Upper lobe of left lung (tissue), 6 donors: ENCODE measurements around the gene ARPC2. TPM values are rescaled to one million over a fixed set of nuclear protein-coding genes. Genes with fewer than 3 reads are reported as not detected.

Experiments
- ATAC-seq, 2 donors: fragments of 200-7000 bp; cut with Tn5 transposase; one replicate each; pipeline ENCODE4 v1.9.1; 2022; ENCODE audit warnings: mild to moderate bottlenecking in 2 of 2, moderate library complexity in 2 of 2; ENCODE audit not compliant: low FRiP score in 2 of 2
- DNase-seq, 2 donors: peaks; one replicate each; pipeline ENCODE4 v3.0.0-alpha.2; 2019 to 2020
- H3K27ac ChIP-seq, 4 donors: fragments of 200-600 bp; sonication (generic); one replicate each; pipeline ENCODE4 v1.5.1; 2016 to 2019
- H3K27me3 ChIP-seq, 4 donors: fragments of 200-600 bp; sonication (generic); one replicate each; pipeline ENCODE4 v1.5.1; 2017 to 2019
- H3K36me3 ChIP-seq, 4 donors: fragments of 200-600 bp; sonication (generic); one replicate each; pipeline ENCODE4 v1.5.1; 2016 to 2019
- H3K4me1 ChIP-seq, 4 donors: fragments of 200-600 bp; sonication (generic); one replicate each; pipeline ENCODE4 v1.5.1; 2018 to 2019
- H3K4me3 ChIP-seq, 4 donors: fragments of 200-600 bp; sonication (generic); one replicate each; pipeline ENCODE4 v1.5.1; 2017 to 2019; ENCODE audit warnings: mild to moderate bottlenecking in 2 of 4, moderate library complexity in 1 of 4
- H3K9me3 ChIP-seq, 4 donors: fragments of 200-600 bp; sonication (generic); one replicate each; pipeline ENCODE4 v1.5.1; 2018 to 2019
- EP300 ChIP-seq, 4 donors: sonication (generic); formaldehyde crosslinking; IDR thresholded peaks; one replicate each; pipeline ENCODE4 v1.5.1; 2017; ENCODE audit warnings: antibody characterized with exemption in 4 of 4, control low read depth in 2 of 4
- POLR2A ChIP-seq, 4 donors: fragments of 450-650 bp; IDR thresholded peaks; one replicate each; pipeline ENCODE4 v1.5.1; 2016 to 2017; ENCODE audit warnings: antibody characterized with exemption in 4 of 4, mild to moderate bottlenecking in 2 of 4
- POLR2AphosphoS5 ChIP-seq, 2 donors: sonication (generic); formaldehyde crosslinking; IDR thresholded peaks; one replicate each; pipeline ENCODE4 v1.5.1; 2017; ENCODE audit warnings: antibody characterized with exemption in 2 of 2
- WGBS, 2 donors: methylation state at CpG; one replicate each; pipeline ENCODE4 v1.1.5; 2017 to 2018; 5-methylcytosine and 5-hydroxymethylcytosine counted together
- total RNA-seq, 6 donors: library from RNA; depleted of rRNA in 4 of 6; stranded (reverse); fragments of >200 nt in 4 of 6; gene quantifications; one replicate each; pipeline versions ENCODE4 v1.1.0 to v1.2.1, GENCODE V29; 2016 to 2021
- TF ChIP-seq, protein P1 (sequence below), 6 experiments: fragments of 450-650 bp in 4 of 6; fragments of 200-600 bp in 2 of 6; sonication (generic) in 2 of 6; IDR thresholded peaks; one replicate each; pipeline ENCODE4 v1.5.1; 2016 to 2019; ENCODE audit warnings: antibody characterized with exemption in 6 of 6
- donor health status: DM: no; HTN: no; CAD: no; lungs with moderate emphysema.
- donor health status: DM: no; HTN: yes; CAD: no; lungs with severe emphysema.

ARPC2 gene
- total RNA-seq, 6 donors from 2014 or later: 233 to 440 (median 357) TPM

DNA sequence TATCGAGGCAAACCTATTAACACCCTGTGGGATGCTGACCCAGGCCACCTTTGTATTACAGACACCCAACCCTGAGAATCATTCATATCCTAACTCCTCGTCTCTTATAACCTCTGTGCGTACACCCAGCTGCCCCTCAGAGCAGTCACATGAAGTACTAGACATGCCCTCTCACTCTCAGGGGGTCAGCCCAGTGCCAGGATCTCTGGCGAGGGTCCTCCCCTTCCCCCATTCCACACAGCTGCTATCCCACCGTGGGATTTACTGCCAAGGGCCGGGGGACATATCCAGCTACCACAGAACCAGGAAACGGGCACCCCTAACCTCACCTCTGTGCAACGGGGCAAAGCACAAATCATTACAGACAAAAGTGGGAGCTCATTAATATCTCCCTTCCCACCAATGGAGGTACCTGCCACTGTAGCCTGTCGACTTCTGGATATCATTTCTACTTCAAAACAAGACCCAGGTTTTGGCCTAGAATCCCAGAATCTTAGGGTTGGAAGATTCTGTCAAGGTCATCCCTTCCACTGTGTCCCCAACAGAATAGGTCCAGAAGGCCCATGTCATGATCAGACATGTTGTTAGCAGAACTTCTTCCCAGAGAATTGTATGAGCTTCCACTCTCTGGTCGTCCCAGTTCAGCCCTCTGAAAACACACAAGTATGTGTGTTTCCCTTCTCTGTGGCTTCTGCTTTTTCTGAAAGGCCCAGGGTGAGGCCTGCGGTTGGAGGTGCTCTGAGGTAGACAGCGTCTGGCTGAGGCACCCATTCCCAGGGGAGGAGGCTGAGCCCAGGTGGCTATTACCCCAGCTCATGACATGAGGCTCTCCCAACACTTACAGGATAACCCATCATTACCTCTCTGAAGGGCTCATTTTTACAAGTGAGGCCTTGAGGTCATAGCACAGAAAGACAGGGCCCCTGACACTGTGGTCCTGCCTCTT, 73.6 kb downstream of the ARPC2 start:
- peak overlapping the region; percentile 80 to 97 (median 88) for H3K4me3 ChIP-seq
- no peak for ATAC-seq
- no peaks in the 10 kb centered on the region for H3K36me3 ChIP-seq
- peaks cover 73 to 94% (median 88%) of the 10 kb centered on the region in 4 donors for H3K4me1 ChIP-seq
- 34 to 39% methylated on average over 9 to 12 of the region's 12 CpGs for WGBS, 2 donors
- no peaks in the 10 kb centered on the region for H3K9me3 ChIP-seq
- peak overlapping the region; percentile 97 to 100 (median 99) for H3K27ac ChIP-seq
- peak in 1 of 4 donors; percentile 8 for TF ChIP-seq POLR2A (IDR thresholded peaks at IDR 0.05)
- TF ChIP-seq EP300 (IDR thresholded peaks at IDR 0.05): no peak
- H3K27me3 ChIP-seq: no peaks in the 10 kb centered on the region
- peak in 1 of 2 donors; percentile 58 for DNase-seq

DNA sequence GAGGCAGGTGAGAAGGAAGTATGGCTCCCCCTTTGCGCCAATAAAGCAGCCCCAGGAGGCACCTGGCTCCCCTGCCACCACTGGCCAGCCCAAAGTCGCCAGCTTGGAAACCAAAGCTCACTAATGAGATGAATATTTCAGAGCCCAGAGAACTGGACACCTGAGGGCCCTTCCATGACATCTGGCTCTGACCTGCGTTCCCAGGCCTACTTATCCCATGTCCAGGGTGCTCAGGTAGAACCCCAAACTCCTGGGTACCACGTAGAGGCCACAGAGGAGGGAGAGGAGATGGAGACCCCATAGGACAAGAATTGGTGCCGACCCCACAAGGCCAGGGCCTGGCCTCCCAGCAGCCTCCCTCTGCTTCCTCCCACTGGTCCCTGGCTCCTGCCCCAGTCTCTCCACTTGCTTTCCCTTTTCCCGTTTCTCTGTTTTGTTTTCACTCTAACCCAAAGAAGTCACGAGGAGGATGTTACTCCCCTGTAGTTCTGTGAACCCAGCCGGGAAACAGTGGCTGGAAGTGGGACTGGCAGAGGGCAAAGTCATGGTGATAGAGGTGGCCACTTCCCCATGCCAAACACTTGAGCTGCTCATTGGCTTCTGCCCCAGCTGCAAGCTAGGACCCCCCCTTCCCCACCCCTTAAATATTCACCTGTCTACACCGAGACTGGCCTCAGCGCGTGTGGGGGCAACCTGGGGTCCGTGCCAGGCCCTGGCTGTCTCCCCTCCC, 74.5 kb downstream of the ARPC2 start:
- WGBS, 2 donors: 14 to 21% methylated on average over 9 to 12 of the region's 12 CpGs
- H3K36me3 ChIP-seq: no peaks in the 10 kb centered on the region
- ATAC-seq: peak; percentile 0 to 8
- peaks cover 67 to 93% (median 84%) of the 10 kb centered on the region in 4 donors for H3K4me1 ChIP-seq
- H3K4me3 ChIP-seq: peak overlapping the region; percentile 80 to 97 (median 88)
- H3K27ac ChIP-seq: peak overlapping the region; percentile 97 to 100 (median 99)
- no peaks in the 10 kb centered on the region for H3K9me3 ChIP-seq
- peak in 1 of 2 donors; percentile 67 for DNase-seq
- TF ChIP-seq, protein P1, sequence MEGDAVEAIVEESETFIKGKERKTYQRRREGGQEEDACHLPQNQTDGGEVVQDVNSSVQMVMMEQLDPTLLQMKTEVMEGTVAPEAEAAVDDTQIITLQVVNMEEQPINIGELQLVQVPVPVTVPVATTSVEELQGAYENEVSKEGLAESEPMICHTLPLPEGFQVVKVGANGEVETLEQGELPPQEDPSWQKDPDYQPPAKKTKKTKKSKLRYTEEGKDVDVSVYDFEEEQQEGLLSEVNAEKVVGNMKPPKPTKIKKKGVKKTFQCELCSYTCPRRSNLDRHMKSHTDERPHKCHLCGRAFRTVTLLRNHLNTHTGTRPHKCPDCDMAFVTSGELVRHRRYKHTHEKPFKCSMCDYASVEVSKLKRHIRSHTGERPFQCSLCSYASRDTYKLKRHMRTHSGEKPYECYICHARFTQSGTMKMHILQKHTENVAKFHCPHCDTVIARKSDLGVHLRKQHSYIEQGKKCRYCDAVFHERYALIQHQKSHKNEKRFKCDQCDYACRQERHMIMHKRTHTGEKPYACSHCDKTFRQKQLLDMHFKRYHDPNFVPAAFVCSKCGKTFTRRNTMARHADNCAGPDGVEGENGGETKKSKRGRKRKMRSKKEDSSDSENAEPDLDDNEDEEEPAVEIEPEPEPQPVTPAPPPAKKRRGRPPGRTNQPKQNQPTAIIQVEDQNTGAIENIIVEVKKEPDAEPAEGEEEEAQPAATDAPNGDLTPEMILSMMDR (IDR thresholded peaks at IDR 0.05): no peak
- TF ChIP-seq POLR2A (IDR thresholded peaks at IDR 0.05) (peak in 1 of 4 donors; percentile 17), POLR2AphosphoS5 (IDR thresholded peaks at IDR 0.05) (peak in 1 of 2 donors; percentile 32), EP300 (IDR thresholded peaks at IDR 0.05) (no peak)
- H3K27me3 ChIP-seq: no peaks in the 10 kb centered on the region

DNA sequence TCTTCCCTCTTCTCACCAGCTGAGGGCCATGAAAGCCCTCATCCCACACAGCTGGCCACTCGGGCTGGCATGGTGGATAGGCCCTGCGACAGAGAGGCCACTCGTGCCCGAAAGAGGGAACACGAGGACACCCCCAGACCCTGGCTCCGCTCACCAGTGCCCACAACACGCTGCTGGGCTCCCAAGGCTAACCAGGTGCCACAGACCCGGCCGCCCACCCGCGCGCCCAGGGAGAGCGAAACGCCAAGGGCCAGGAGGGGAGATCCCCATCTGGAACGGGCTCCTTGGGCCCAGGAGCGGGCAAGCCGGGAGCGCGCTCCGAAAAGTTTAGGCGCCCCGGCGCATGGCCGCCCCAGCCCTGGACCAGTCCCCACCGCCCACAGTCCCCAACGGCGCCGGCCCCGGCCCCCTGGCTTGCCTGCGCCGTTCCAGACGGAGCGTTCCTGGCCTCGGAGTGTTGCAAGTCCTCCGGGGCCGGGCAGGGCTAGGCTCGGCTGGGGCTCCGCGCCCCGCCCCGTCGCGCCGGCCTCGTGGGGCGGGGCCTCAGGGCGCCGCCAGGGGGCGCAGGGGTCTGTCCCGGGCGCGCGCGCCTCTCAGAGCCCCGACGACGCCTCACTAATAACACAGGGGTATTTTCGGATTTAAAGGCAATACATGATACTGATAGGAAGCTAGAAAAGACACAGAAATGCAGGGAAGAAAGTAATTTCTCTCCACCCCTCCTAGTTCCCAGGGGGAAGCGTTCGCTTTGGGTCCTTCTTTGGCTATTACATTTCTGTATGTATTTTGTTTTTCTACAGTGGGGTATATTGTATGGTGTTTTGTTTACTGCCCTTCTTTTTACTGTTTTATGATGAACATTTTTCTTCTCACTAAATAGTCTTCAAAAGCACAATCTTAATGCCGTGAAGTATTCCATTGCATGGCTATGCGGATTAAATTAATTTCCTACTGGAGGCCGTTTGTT, 75.3 kb downstream of the ARPC2 start, which contains the start of gene TMBIM1:
TSS of gene TMBIM1 (minus strand) at position 456 of the 967 bp plus-strand sequence. CDS start 10,362 bp downstream, outside the sequence.
- Histone ChIP-seq H3K4me1 (peaks cover 67 to 88% (median 76%) of the 10 kb centered on the region in 4 donors), H3K27me3 (no peaks in the 10 kb centered on the region), H3K27ac (peak within 1 kb of the TSS; percentile 97 to 100 (median 99)), H3K36me3 (no peaks in the 10 kb centered on the region), H3K9me3 (no peaks in the 10 kb centered on the region), H3K4me3 (peak within 1 kb of the TSS; percentile 80 to 97 (median 88))
- ATAC-seq (peak; percentile 91 to 96), DNase-seq (peak; percentile 89 to 97)
- WGBS, 2 donors: 10 to 21% methylated on average over 10 to 22 of the region's 63 CpGs
- TF ChIP-seq POLR2AphosphoS5 (IDR thresholded peaks at IDR 0.05) (peak; percentile 81 to 94), POLR2A (IDR thresholded peaks at IDR 0.05) (peak in 3 of 4 donors; percentile 78 to 95 (median 94)), EP300 (IDR thresholded peaks at IDR 0.05) (no peak)
- TF ChIP-seq, protein P1 (IDR thresholded peaks at IDR 0.05): peak; percentile 95 to 100 (median 96)

DNA sequence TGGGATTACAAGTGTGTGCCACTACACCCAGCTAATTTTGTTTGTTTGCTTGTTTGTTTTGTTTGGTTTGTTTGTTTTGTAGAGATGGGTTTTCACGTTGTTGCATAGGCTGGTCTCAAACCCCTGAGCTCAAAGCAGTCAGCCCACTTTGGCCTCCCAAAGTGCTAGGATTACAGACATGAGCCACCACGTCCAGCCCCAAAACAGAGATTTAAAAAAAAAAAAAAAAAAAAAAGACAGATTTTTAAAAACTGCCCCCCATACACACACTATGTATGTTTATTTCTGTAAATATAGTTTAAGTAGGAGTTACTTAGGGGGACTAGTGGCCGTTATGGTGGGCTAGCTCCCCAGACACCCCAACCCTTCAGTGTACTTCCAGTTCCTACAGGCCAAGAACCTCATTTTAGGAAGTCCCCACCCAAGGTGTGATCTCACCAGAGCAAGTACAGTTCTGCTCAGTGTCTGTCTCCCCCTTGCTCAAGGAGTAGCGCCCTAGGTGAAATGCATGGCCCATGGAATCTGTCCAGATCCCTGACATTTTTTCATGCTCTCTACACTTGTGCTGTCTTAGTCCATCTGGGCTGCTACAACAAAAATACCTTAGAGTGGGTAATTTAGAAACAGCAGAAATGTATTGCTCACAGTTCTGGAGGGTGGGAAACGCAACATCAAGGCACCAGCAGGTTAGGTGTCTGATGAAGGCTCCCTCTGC, 76.9 kb downstream of the ARPC2 start:
- Histone ChIP-seq H3K36me3 (no peaks in the 10 kb centered on the region), H3K27ac (peak overlapping the region; percentile 78 to 100 (median 98)), H3K9me3 (no peaks in the 10 kb centered on the region), H3K27me3 (no peaks in the 10 kb centered on the region), H3K4me1 (peaks cover 51 to 73% (median 61%) of the 10 kb centered on the region in 4 donors), H3K4me3 (no peak overlapping the region)
- 45 to 51% methylated on average over 5 of the region's 5 CpGs for WGBS, 2 donors
- ATAC-seq (no peak), DNase-seq (peak in 1 of 2 donors; percentile 63)
- TF ChIP-seq POLR2AphosphoS5 (IDR thresholded peaks at IDR 0.05) (no peak), EP300 (IDR thresholded peaks at IDR 0.05) (no peak), POLR2A (IDR thresholded peaks at IDR 0.05) (no peak)
- TF ChIP-seq, protein P1 (IDR thresholded peaks at IDR 0.05): no peak
